ENCODE data around the gene ZNF69. TPM values are rescaled to one million over a fixed set of nuclear protein-coding genes. Genes with fewer than 3 reads are reported as not detected.

The ZNF69 gene
- total RNA-seq, 1 experiment from 2014 or later, result not detected

GRCh38 chr19:11890634-11891033 lies 3.1 kb downstream of the ZNF69 start:
- no peaks in the 10 kb centered on the region for H3K79me2 ChIP-seq (ENCODE audit: insufficient read depth, low read length)
- H3K9ac ChIP-seq (ENCODE audit: low read length), result no peak overlapping the region
- ATAC-seq (no peak), DNase-seq (ENCODE audit: low read depth, low spot score) (no peak)
- no peaks in the 10 kb centered on the region for H3K9me2 ChIP-seq (ENCODE audit: insufficient read depth)
- H4K20me1 ChIP-seq (ENCODE audit: insufficient read depth), result no peaks in the 10 kb centered on the region
- BruUV-seq (replicated peaks), result no TSS peak
- RAD21 ChIA-PET (ENCODE audit: low non-redundant PET in 1 of 2, low total read pairs in 2 of 2, uncharacterized antibody in 2 of 2, unreplicated experiment in 2 of 2), result no interaction called here
- intact Hi-C loops (cut with micrococcal nuclease), result no loop called here
- no peak overlapping the region for H3K4me2 ChIP-seq (ENCODE audit: low read length)
- H2AFZ ChIP-seq (ENCODE audit: low read depth, low read length, poor library complexity, severe bottlenecking), result no peak overlapping the region
- no peak overlapping the region for H3K27ac ChIP-seq (ENCODE audit: low read depth, low read length)
- TF ChIP-seq CTCF (IDR thresholded peaks at IDR 0.05 in 2 of 3, conservative IDR thresholded peaks at IDR 0.05 in 1 of 3; ENCODE audit: borderline replicate concordance in 1 of 3, insufficient read depth in 1 of 3, low read depth in 2 of 3, low read length in 2 of 3) (no peak), YY1 (IDR thresholded peaks at IDR 0.05; ENCODE audit: extremely low read depth, insufficient replicate concordance, low read depth, low read length) (no peak), REST (IDR thresholded peaks at IDR 0.05; ENCODE audit: low read depth) (no peak), ZFX (IDR thresholded peaks at IDR 0.05) (no peak), POLR2AphosphoS5 (IDR thresholded peaks at IDR 0.05; ENCODE audit: low read depth, low read length) (no peak), TCF7L2 (IDR thresholded peaks at IDR 0.05; ENCODE audit: borderline replicate concordance, extremely low read depth, insufficient read depth, insufficient read length) (no peak), JUND (IDR thresholded peaks at IDR 0.05) (no peak), ATF3 (IDR thresholded peaks at IDR 0.05) (no peak)
- no peaks in the 10 kb centered on the region for H3K27me3 ChIP-seq (ENCODE audit: insufficient read depth, low read length)
- H3K4me1 ChIP-seq (ENCODE audit: control insufficient read depth in 1 of 2, insufficient read depth in 2 of 2, low read length in 2 of 2), result no peaks in the 10 kb centered on the region
- H3K36me3 ChIP-seq (ENCODE audit: control insufficient read depth in 1 of 2, insufficient read depth in 2 of 2, low read length in 2 of 2), result no peaks in the 10 kb centered on the region
- no peak overlapping the region for H3K4me3 ChIP-seq (replicated peaks in 1 of 2; ENCODE audit: low read depth in 1 of 2, low read length in 2 of 2)
- CTCF ChIA-PET, result no interaction called here
- POLR2A ChIA-PET, result no interaction called here
- peaks cover 8 to 14% of the 10 kb centered on the region in 2 experiments; a peak in 2 of 4 replicates for H3K9me3 ChIP-seq (ENCODE audit: control insufficient read depth in 1 of 2, insufficient read depth in 1 of 2, low read depth in 1 of 2, low read length in 2 of 2)
